Upper lobe of left lung (tissue), 6 donors: ENCODE data around the gene RPS23. TPM values are rescaled to one million over a fixed set of nuclear protein-coding genes. Genes with fewer than 3 reads are reported as not detected.

ENCODE experiments used
- ATAC-seq, 2 donors: fragments of 200-7000 bp; cut with Tn5 transposase; one replicate each; pipeline ENCODE4 v1.9.1; 2022; ENCODE audit warnings: mild to moderate bottlenecking in 2 of 2, moderate library complexity in 2 of 2; ENCODE audit not compliant: low FRiP score in 2 of 2
- DNase-seq, 2 donors: peaks; one replicate each; pipeline ENCODE4 v3.0.0-alpha.2; 2019 to 2020
- H3K27ac ChIP-seq, 4 donors: fragments of 200-600 bp; sonication (generic); one replicate each; pipeline ENCODE4 v1.5.1; 2016 to 2019
- H3K27me3 ChIP-seq, 4 donors: fragments of 200-600 bp; sonication (generic); one replicate each; pipeline ENCODE4 v1.5.1; 2017 to 2019
- H3K36me3 ChIP-seq, 4 donors: fragments of 200-600 bp; sonication (generic); one replicate each; pipeline ENCODE4 v1.5.1; 2016 to 2019
- H3K4me1 ChIP-seq, 4 donors: fragments of 200-600 bp; sonication (generic); one replicate each; pipeline ENCODE4 v1.5.1; 2018 to 2019
- H3K4me3 ChIP-seq, 4 donors: fragments of 200-600 bp; sonication (generic); one replicate each; pipeline ENCODE4 v1.5.1; 2017 to 2019; ENCODE audit warnings: mild to moderate bottlenecking in 2 of 4, moderate library complexity in 1 of 4
- H3K9me3 ChIP-seq, 4 donors: fragments of 200-600 bp; sonication (generic); one replicate each; pipeline ENCODE4 v1.5.1; 2018 to 2019
- EP300 ChIP-seq, 4 donors: sonication (generic); formaldehyde crosslinking; IDR thresholded peaks; one replicate each; pipeline ENCODE4 v1.5.1; 2017; ENCODE audit warnings: antibody characterized with exemption in 4 of 4, control low read depth in 2 of 4
- POLR2A ChIP-seq, 4 donors: fragments of 450-650 bp; IDR thresholded peaks; one replicate each; pipeline ENCODE4 v1.5.1; 2016 to 2017; ENCODE audit warnings: antibody characterized with exemption in 4 of 4, mild to moderate bottlenecking in 2 of 4
- POLR2AphosphoS5 ChIP-seq, 2 donors: sonication (generic); formaldehyde crosslinking; IDR thresholded peaks; one replicate each; pipeline ENCODE4 v1.5.1; 2017; ENCODE audit warnings: antibody characterized with exemption in 2 of 2
- WGBS, 2 donors: methylation state at CpG; one replicate each; pipeline ENCODE4 v1.1.5; 2017 to 2018; 5-methylcytosine and 5-hydroxymethylcytosine counted together
- total RNA-seq, 6 donors: library from RNA; depleted of rRNA in 4 of 6; stranded (reverse); fragments of >200 nt in 4 of 6; gene quantifications; one replicate each; pipeline versions ENCODE4 v1.1.0 to v1.2.1, GENCODE V29; 2016 to 2021
- TF ChIP-seq, protein P1 (sequence below), 6 experiments: fragments of 450-650 bp in 4 of 6; fragments of 200-600 bp in 2 of 6; sonication (generic) in 2 of 6; IDR thresholded peaks; one replicate each; pipeline ENCODE4 v1.5.1; 2016 to 2019; ENCODE audit warnings: antibody characterized with exemption in 6 of 6
- donor health status: DM: no; HTN: no; CAD: no; lungs with moderate emphysema.
- donor health status: DM: no; HTN: yes; CAD: no; lungs with severe emphysema.

The RPS23 gene
- total RNA-seq, 6 donors from 2014 or later = 1,173 to 2,208 (median 1,478) TPM

DNA sequence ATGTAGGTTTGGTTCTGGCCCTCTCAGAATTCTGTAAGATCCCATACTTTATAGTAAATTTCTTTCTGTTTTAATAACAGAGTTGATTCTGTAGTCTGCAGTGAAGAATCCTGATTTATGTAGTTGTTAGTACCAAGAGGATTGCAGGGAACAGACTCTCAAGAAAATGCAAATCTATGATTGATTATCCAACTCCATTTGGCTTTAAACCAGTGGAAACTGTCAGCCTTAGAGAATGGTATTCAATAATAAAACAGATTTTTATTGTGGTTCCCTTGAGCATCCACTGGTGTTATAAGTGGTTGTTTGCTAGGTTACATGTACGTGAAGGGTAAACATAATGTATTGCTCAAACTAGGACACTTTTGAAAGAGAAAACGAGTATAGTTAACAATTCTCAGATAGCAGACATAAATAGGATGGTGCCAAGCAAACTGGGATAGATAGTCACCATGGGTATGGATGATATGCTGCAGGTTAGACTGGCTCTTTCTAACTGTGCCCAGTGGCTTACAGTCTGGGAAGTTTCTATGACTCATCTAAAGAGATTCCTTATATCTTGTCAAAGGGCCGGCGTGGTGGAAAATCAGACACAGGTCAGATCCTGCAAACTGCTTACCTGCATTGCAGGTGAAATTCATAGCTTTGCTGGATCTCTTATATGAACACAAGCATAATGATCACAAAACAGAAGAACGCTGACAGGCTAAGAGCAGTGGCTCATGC lies 41.7 kb upstream of the RPS23 start:
- no peak for DNase-seq
- Histone ChIP-seq H3K4me3 (no peak overlapping the region), H3K4me1 (no peaks in the 10 kb centered on the region), H3K27ac (no peak overlapping the region), H3K27me3 (no peaks in the 10 kb centered on the region), H3K36me3 (no peaks in the 10 kb centered on the region), H3K9me3 (no peaks in the 10 kb centered on the region)
- 86 to 87% methylated on average over 5 of the region's 5 CpGs for WGBS, 2 donors
- TF ChIP-seq, protein P1, sequence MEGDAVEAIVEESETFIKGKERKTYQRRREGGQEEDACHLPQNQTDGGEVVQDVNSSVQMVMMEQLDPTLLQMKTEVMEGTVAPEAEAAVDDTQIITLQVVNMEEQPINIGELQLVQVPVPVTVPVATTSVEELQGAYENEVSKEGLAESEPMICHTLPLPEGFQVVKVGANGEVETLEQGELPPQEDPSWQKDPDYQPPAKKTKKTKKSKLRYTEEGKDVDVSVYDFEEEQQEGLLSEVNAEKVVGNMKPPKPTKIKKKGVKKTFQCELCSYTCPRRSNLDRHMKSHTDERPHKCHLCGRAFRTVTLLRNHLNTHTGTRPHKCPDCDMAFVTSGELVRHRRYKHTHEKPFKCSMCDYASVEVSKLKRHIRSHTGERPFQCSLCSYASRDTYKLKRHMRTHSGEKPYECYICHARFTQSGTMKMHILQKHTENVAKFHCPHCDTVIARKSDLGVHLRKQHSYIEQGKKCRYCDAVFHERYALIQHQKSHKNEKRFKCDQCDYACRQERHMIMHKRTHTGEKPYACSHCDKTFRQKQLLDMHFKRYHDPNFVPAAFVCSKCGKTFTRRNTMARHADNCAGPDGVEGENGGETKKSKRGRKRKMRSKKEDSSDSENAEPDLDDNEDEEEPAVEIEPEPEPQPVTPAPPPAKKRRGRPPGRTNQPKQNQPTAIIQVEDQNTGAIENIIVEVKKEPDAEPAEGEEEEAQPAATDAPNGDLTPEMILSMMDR (IDR thresholded peaks at IDR 0.05) = no peak
- TF ChIP-seq EP300 (IDR thresholded peaks at IDR 0.05) = no peak
- TF ChIP-seq POLR2AphosphoS5 (IDR thresholded peaks at IDR 0.05) = no peak
- no peak for TF ChIP-seq POLR2A (IDR thresholded peaks at IDR 0.05)
- no peak for ATAC-seq

DNA sequence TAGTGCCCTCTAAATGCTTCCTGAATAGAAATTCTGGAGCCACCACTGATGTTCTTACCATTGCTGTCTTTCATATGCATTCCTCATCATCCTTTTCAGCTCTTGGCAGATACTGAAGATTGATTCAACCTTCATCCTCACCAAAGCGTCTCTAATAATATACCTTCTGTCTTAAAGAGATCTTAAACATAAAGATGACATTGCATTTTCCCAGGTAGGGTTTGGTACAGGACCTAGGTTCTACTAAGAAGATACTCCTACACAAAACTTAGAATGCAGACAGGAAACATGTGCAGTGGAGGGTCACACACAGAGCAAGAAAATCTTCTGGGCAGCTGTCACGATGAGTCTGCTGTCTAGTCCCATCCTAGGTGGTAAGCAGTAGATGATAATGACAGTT lies 41.0 kb upstream of the RPS23 start:
- Histone ChIP-seq H3K9me3 (no peaks in the 10 kb centered on the region), H3K27me3 (no peaks in the 10 kb centered on the region), H3K27ac (no peak overlapping the region), H3K4me1 (no peaks in the 10 kb centered on the region), H3K36me3 (no peaks in the 10 kb centered on the region), H3K4me3 (no peak overlapping the region)
- ATAC-seq (no peak), DNase-seq (no peak)
- 83 to 93% methylated on average over 2 of the region's 2 CpGs for WGBS, 2 donors
- TF ChIP-seq EP300 (IDR thresholded peaks at IDR 0.05) = no peak
- no peak for TF ChIP-seq POLR2A (IDR thresholded peaks at IDR 0.05)
- TF ChIP-seq, protein P1 (IDR thresholded peaks at IDR 0.05) = no peak
- no peak for TF ChIP-seq POLR2AphosphoS5 (IDR thresholded peaks at IDR 0.05)

DNA sequence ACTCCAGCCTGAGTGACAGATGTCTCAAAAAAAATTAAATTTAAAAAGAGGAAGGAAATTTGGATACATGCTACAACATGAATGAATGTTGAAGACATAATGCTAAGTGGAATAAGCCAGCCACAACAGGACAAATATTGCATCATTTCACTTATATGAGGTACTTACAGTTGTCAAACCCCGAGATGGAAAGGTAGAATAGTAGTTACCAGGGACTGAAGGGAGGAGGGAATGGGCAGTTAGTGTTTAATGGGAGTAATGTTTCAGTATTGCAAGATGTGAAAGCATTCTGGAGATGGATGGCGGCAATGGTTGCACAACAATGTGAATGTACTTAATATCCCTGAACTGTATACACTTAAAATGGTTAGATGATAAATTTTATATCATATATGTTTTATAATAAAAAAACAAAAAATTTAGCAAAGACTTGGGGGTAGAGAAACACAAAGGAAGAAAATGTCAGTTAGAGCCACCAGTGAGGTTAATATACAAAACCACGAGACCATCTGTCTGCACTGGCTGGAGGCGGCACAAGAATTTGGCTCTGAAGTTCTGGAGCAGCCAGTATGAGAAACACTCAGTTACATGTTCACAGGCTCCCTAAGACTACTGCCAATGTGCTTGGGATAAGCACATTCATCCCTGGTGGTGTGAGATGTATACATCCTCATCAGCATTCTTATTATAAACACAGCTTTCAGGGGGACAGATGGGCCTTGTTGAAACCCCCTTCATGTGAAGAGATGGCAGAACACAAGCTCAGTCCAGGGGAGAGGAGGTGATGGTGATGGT lies 37.0 kb upstream of the RPS23 start:
- H3K27ac ChIP-seq = no peak overlapping the region
- no peak for TF ChIP-seq POLR2A (IDR thresholded peaks at IDR 0.05)
- TF ChIP-seq, protein P1 (IDR thresholded peaks at IDR 0.05) = no peak
- TF ChIP-seq EP300 (IDR thresholded peaks at IDR 0.05) = no peak
- TF ChIP-seq POLR2AphosphoS5 (IDR thresholded peaks at IDR 0.05) = no peak
- ATAC-seq (no peak), DNase-seq (no peak)
- H3K9me3 ChIP-seq = no peaks in the 10 kb centered on the region
- H3K4me3 ChIP-seq = no peak overlapping the region
- WGBS, 2 donors = 54 to 73% methylated on average over 4 of the region's 4 CpGs
- H3K36me3 ChIP-seq = no peaks in the 10 kb centered on the region
- H3K4me1 ChIP-seq = peaks cover 4 to 13% (median 10%) of the 10 kb centered on the region in 4 donors
- H3K27me3 ChIP-seq = no peaks in the 10 kb centered on the region

DNA sequence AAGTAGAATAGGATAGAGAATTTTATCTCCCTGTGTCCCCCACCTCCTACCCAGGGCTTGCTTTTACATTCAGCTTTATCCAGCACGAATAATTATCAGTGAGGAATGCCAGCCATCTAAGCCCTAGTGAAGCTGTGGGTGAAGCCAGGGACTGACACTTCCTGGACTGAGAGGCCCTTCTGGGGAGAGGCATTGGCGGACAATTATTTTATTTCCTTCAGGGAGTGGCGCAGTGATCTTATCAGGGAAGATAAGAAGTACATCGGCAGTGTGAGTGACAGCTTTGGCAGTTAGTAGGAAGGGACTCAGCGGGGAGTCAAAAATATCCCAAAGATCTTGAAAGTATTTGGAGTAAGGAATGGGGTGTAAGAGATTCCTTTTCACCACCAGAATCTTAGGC lies 34.9 kb upstream of the RPS23 start:
- ATAC-seq = peak in 1 of 2 donors; percentile 17
- H3K4me3 ChIP-seq = no peak overlapping the region
- WGBS, 2 donors = 29 to 31% methylated on average over 5 of the region's 5 CpGs

More for the DNA sequence above, 34.9 kb upstream of the RPS23 start:
- Histone ChIP-seq H3K27ac (peak overlapping the region in 2 of 4 donors; percentile 5 to 17), H3K9me3 (no peaks in the 10 kb centered on the region), H3K27me3 (no peaks in the 10 kb centered on the region), H3K4me1 (peaks cover 4 to 13% (median 10%) of the 10 kb centered on the region in 4 donors), H3K36me3 (no peaks in the 10 kb centered on the region)
- TF ChIP-seq POLR2AphosphoS5 (IDR thresholded peaks at IDR 0.05) (no peak), EP300 (IDR thresholded peaks at IDR 0.05) (no peak), POLR2A (IDR thresholded peaks at IDR 0.05) (no peak)
- TF ChIP-seq, protein P1 (IDR thresholded peaks at IDR 0.05) = no peak
- no peak for DNase-seq
